Measurements from ENCODE around the gene CHCHD10. TPM values are rescaled to one million over a fixed set of nuclear protein-coding genes. Genes with fewer than 3 reads are reported as not detected.
A peak's percentile ranks its signal among the peaks of the same experiment; 100 is the strongest.

The CHCHD10 gene
- total RNA-seq, 4 donors from 2014 or later = 112 to 219 (median 142) TPM

GRCh38 chr22:23801238-23801821, 33.6 kb upstream of the CHCHD10 start:
- H3K4me3 ChIP-seq = no peak overlapping the region
- H3K27me3 ChIP-seq = no peaks in the 10 kb centered on the region
- peak in 2 of 3 donors; percentile 28 to 63 for DNase-seq
- H3K27ac ChIP-seq = peak overlapping the region in 2 of 4 donors; percentile 30 to 84
- H3K9me3 ChIP-seq = no peaks in the 10 kb centered on the region
- TF ChIP-seq POLR2A (IDR thresholded peaks at IDR 0.05) (no peak), CTCF (IDR thresholded peaks at IDR 0.05) (no peak)
- H3K4me1 ChIP-seq = peaks cover 0 to 18% (median 9%) of the 10 kb centered on the region in 4 donors
- H3K36me3 ChIP-seq = peaks cover 0 to 79% (median 0%) of the 10 kb centered on the region in 3 donors

GRCh38 chr22:23800297-23801237, 32.8 kb upstream of the CHCHD10 start:
- Histone ChIP-seq H3K4me1 (peaks cover 0 to 18% (median 7%) of the 10 kb centered on the region in 4 donors), H3K36me3 (peaks cover 0 to 79% (median 2%) of the 10 kb centered on the region in 3 donors), H3K9me3 (no peaks in the 10 kb centered on the region), H3K4me3 (no peak overlapping the region), H3K27ac (peak overlapping the region in 2 of 4 donors; percentile 57 to 84), H3K27me3 (no peaks in the 10 kb centered on the region)
- TF ChIP-seq CTCF (IDR thresholded peaks at IDR 0.05) = no peak
- TF ChIP-seq POLR2A (IDR thresholded peaks at IDR 0.05) = no peak
- DNase-seq = peak; percentile 33 to 81 (median 79)

GRCh38 chr22:23796461-23796860, 28.7 kb upstream of the CHCHD10 start:
- Histone ChIP-seq H3K9me3 (no peaks in the 10 kb centered on the region), H3K27me3 (no peaks in the 10 kb centered on the region), H3K4me1 (peaks cover 0 to 4% (median 0%) of the 10 kb centered on the region in 4 donors), H3K36me3 (peaks cover 0 to 82% (median 2%) of the 10 kb centered on the region in 3 donors), H3K4me3 (no peak overlapping the region), H3K27ac (no peak overlapping the region)
- DNase-seq = peak in 1 of 3 donors; percentile 2
- TF ChIP-seq POLR2A (IDR thresholded peaks at IDR 0.05) (no peak), CTCF (IDR thresholded peaks at IDR 0.05) (no peak)

- Histone ChIP-seq H3K4me1 (peaks cover 0 to 13% (median 2%) of the 10 kb centered on the region in 4 donors), H3K36me3 (peaks cover 0 to 65% (median 2%) of the 10 kb centered on the region in 3 donors), H3K27me3 (no peaks in the 10 kb centered on the region), H3K27ac (no peak overlapping the region), H3K9me3 (no peaks in the 10 kb centered on the region), H3K4me3 (no peak overlapping the region)
- DNase-seq = peak in 1 of 3 donors; percentile 27
- TF ChIP-seq CTCF (IDR thresholded peaks at IDR 0.05) = no peak
- no peak for TF ChIP-seq POLR2A (IDR thresholded peaks at IDR 0.05)
These were observed 25.6 kb upstream of the CHCHD10 start for GRCh38 chr22:23793326-23793725.

- Histone ChIP-seq H3K27me3 (no peaks in the 10 kb centered on the region), H3K4me1 (peaks cover 0 to 20% (median 8%) of the 10 kb centered on the region in 4 donors), H3K9me3 (no peaks in the 10 kb centered on the region), H3K27ac (no peak overlapping the region), H3K36me3 (peaks cover 0 to 57% (median 2%) of the 10 kb centered on the region in 3 donors), H3K4me3 (no peak overlapping the region)
- TF ChIP-seq CTCF (IDR thresholded peaks at IDR 0.05) (no peak), POLR2A (IDR thresholded peaks at IDR 0.05) (no peak)
- peak in 1 of 3 donors; percentile 39 for DNase-seq
These were observed 24.2 kb upstream of the CHCHD10 start for GRCh38 chr22:23791738-23792645.

Data from Peyer's patch (tissue), 4 donors.